22Rv1 (cell line): ENCODE measurements around the gene RTN4R.

Experiments
- CTCF ChIP-seq: fragments of 450-650 bp; IDR thresholded peaks from 2 replicates; pipeline ENCODE4 v1.5.1; 2017; ENCODE audit warnings: mild to moderate bottlenecking
- ZFX ChIP-seq: fragments of 450-650 bp; IDR thresholded peaks from 2 replicates; pipeline ENCODE4 v1.6.1; 2017; ENCODE audit warnings: antibody characterized with exemption, borderline replicate concordance

DNA sequence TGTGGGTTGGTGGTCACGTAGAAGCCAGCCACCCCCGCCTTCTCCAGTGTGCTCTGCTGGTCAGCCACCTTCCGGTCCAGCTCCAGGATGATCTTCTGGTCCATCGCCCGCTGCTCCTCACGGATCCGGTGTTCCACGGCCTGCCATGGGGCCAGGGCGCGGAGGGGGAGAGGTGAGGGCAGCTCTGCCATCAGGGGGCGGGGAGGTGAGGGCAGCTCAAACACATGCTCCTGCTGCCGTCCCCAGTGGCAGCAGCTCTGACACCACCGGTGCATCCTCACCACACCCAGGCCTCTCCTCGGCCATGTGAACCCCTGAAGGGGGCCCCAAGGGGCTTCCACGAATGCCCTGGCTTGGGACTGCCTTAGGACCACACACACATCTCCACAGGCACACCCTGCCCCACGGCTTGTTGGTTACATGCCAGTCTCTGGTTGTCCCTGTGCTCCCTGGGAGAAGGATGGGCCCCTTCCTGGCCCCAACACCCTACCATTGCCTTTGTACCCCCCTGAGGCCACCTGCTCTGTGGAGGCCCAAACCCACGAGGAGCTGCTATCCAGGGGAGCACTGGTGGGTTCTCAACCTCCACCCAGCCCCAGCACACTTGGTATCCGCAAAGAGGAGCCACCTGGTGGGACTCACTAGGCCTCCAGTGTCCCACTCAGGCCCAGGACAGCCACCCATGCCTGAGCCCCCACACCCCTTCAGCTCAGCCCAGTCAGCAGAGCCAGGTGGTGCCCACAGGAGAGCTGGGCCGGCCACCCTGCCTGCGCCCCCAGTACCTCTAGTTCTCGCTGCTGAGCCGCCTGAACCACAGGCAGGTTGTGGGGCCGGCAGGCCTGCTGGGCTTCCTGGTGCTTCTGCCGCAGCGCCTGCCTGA is 47.5 kb upstream of the RTN4R start:
- no peak for TF ChIP-seq CTCF
- TF ChIP-seq ZFX: no peak
